ENCODE data around the gene IL1RAPL2.

GRCh38 chrX:105515561-105515960 lies 949.6 kb downstream of the IL1RAPL2 start:
- TF ChIP-seq EP300 (IDR thresholded peaks at IDR 0.05; ENCODE audit: borderline replicate concordance in 1 of 2, low read depth in 2 of 2, low read length in 2 of 2): no peak
- no peak for TF ChIP-seq ATF3 (IDR thresholded peaks at IDR 0.05; ENCODE audit: insufficient read depth, low read depth, low read length)
- no peak for TF ChIP-seq GABPA (IDR thresholded peaks at IDR 0.05; ENCODE audit: borderline replicate concordance, insufficient read depth, low read length)
- no peak for TF ChIP-seq TAF1 (IDR thresholded peaks at IDR 0.05; ENCODE audit: low read depth, low read length)
- TF ChIP-seq RFX5 (IDR thresholded peaks at IDR 0.05; ENCODE audit: borderline replicate concordance, low read depth, low read length): no peak
- TF ChIP-seq CREB1 (IDR thresholded peaks at IDR 0.05): no peak
- TF ChIP-seq PHF8 (conservative IDR thresholded peaks at IDR 0.05; ENCODE audit: low read depth, low read length): no peak
- no peak for TF ChIP-seq JUND (IDR thresholded peaks at IDR 0.05; ENCODE audit: low read length)
- TF ChIP-seq RAD21 (IDR thresholded peaks at IDR 0.05 in 1 of 2, conservative IDR thresholded peaks at IDR 0.05 in 1 of 2; ENCODE audit: low read depth in 2 of 2, low read length in 2 of 2): no peak

Data from H1 (cell line).